HCT116 (cell line): ENCODE results near the gene PGRMC2.

ENCODE experiments used
- CTCF ChIP-seq, 3 experiments: fragments of 200-600 bp in 1 of 3; sonication (generic) in 1 of 3; IDR thresholded peaks in 2 of 3; conservative IDR thresholded peaks in 1 of 3; 2 replicates each; pipeline ENCODE4 v1.5.1; 2012 to 2017; ENCODE audit warnings: low read depth in 2 of 3, low read length in 2 of 3, antibody characterized with exemption in 1 of 3, borderline replicate concordance in 1 of 3, control low read depth in 1 of 3, mild to moderate bottlenecking in 1 of 3, mixed read lengths in 1 of 3, mixed run types in 1 of 3, moderate library complexity in 1 of 3; ENCODE audit not compliant: insufficient read depth in 1 of 3
- EZH2 ChIP-seq: fragments of 200-600 bp; sonication (generic); IDR thresholded peaks from 2 replicates; pipeline ENCODE4 v1.6.1; 2017; ENCODE audit warnings: antibody characterized with exemption, mixed run types
- EZH2phosphoT487 ChIP-seq: fragments of 200-600 bp; IDR thresholded peaks from 2 replicates; pipeline ENCODE4 v1.6.1; 2018; ENCODE audit warnings: antibody characterized with exemption, borderline replicate concordance
- JUND ChIP-seq: IDR thresholded peaks from 2 replicates; pipeline ENCODE4 v1.6.1; 2012
- MAX ChIP-seq: IDR thresholded peaks from 2 replicates; pipeline ENCODE4 v1.6.1; 2012
- POLR2AphosphoS5 ChIP-seq: IDR thresholded peaks from 2 replicates; pipeline ENCODE4 v1.6.1; 2011; ENCODE audit warnings: mild to moderate bottlenecking, low read depth, low read length, moderate library complexity
- REST ChIP-seq: IDR thresholded peaks from 2 replicates; pipeline ENCODE4 v1.6.1; 2012; ENCODE audit warnings: low read depth
- TCF7L2 ChIP-seq: IDR thresholded peaks from 2 replicates; pipeline ENCODE4 v1.7.0; 2011; ENCODE audit warnings: borderline replicate concordance, inconsistent platforms; ENCODE audit not compliant: insufficient read depth, insufficient read length; ENCODE audit errors: extremely low read depth

GRCh38 chr4:128299848-128300247, 12.2 kb upstream of the PGRMC2 start:
- no peak for TF ChIP-seq POLR2AphosphoS5
- TF ChIP-seq MAX: no peak
- no peak for TF ChIP-seq EZH2phosphoT487
- no peak for TF ChIP-seq CTCF (IDR thresholded peaks at IDR 0.05 in 2 of 3, conservative IDR thresholded peaks at IDR 0.05 in 1 of 3; ENCODE audit: borderline replicate concordance in 1 of 3, insufficient read depth in 1 of 3, low read depth in 2 of 3, low read length in 2 of 3)
- TF ChIP-seq EZH2: no peak
- no peak for TF ChIP-seq REST
- TF ChIP-seq JUND: no peak
- TF ChIP-seq TCF7L2: no peak
